Smooth muscle cell (in vitro differentiated cells): ENCODE data around the gene BCAS4. TPM values are rescaled to one million over a fixed set of nuclear protein-coding genes. Genes with fewer than 3 reads are reported as not detected.

Experiments used
- DNase-seq: peaks from one replicate; lab custom pipeline; 2025; ENCODE audit not compliant: unreplicated experiment; lab: John Stamatoyannopoulos, UW
- H2AFZ ChIP-seq: fragments of 200-600 bp; sonication (generic); 2 replicates; pipeline ENCODE4 v1.6.0; 2016; ENCODE audit warnings: antibody characterized with exemption, low read depth, mild to moderate bottlenecking
- H3F3A ChIP-seq: fragments of 200-600 bp; sonication (generic); 2 replicates; pipeline ENCODE4 v1.6.0; 2017; ENCODE audit warnings: antibody characterized with exemption, low read depth
- H3K27ac ChIP-seq: fragments of 200-600 bp; sonication (generic); 2 replicates; pipeline ENCODE4 v1.5.1; 2016; ENCODE audit warnings: low read depth, mild to moderate bottlenecking
- H3K27me3 ChIP-seq: fragments of 200-600 bp; sonication (generic); 2 replicates; pipeline ENCODE4 v1.6.1; 2016; ENCODE audit warnings: low read depth, mild to moderate bottlenecking
- H3K36me3 ChIP-seq: fragments of 200-600 bp; sonication (generic); 2 replicates; pipeline ENCODE4 v1.5.1; 2016; ENCODE audit warnings: low read depth
- H3K4me1 ChIP-seq: fragments of 200-600 bp; sonication (generic); 2 replicates; pipeline ENCODE4 v1.5.1; 2016; ENCODE audit warnings: low read depth
- H3K4me2 ChIP-seq: fragments of 200-600 bp; sonication (generic); 2 replicates; pipeline ENCODE4 v1.6.0; 2016; ENCODE audit warnings: mild to moderate bottlenecking
- H3K4me3 ChIP-seq: fragments of 200-600 bp; sonication (generic); 2 replicates; pipeline ENCODE4 v1.5.1; 2016; ENCODE audit warnings: mild to moderate bottlenecking
- H3K79me2 ChIP-seq: fragments of 200-600 bp; sonication (generic); 2 replicates; pipeline ENCODE4 v1.6.0; 2016; ENCODE audit warnings: low read depth, mild to moderate bottlenecking
- H3K9ac ChIP-seq: fragments of 200-600 bp; sonication (generic); 2 replicates; pipeline ENCODE4 v1.6.0; 2016; ENCODE audit warnings: low read depth
- H3K9me3 ChIP-seq: fragments of 200-600 bp; sonication (generic); replicated peaks from 2 replicates; pipeline ENCODE4 v1.5.1; 2016; ENCODE audit warnings: low read depth
- H4K20me1 ChIP-seq: fragments of 200-600 bp; sonication (generic); 2 replicates; pipeline ENCODE4 v1.6.0; 2016; ENCODE audit warnings: low read depth
- CTCF ChIP-seq: fragments of 200-600 bp; sonication (generic); IDR thresholded peaks from 2 replicates; pipeline ENCODE4 v1.5.1; 2017; ENCODE audit warnings: borderline replicate concordance, mild to moderate bottlenecking, antibody characterized with exemption; ENCODE audit not compliant: insufficient read depth, poor library complexity, severe bottlenecking
- WGBS: methylation state at CpG from one replicate; pipeline ENCODE4 v1.1.7; 2016; ENCODE audit warnings: low lambda C conversion rate; 5-methylcytosine and 5-hydroxymethylcytosine counted together
- polyA plus RNA-seq: library from polyadenylated mRNA; unstranded; fragments of >200 nt; fragmentation: Nextera tagmentation; extraction: Ambion mirVana; gene quantifications from 2 replicates; pipeline ENCODE4 v1.2.1, GENCODE V29; 2016
- total RNA-seq: library from RNA; depleted of rRNA; stranded (reverse); fragments of >200 nt; gene quantifications from 2 replicates; pipeline ENCODE4 v1.2.3, GENCODE V29; 2014

BCAS4 gene
- total and polyA plus RNA-seq, 2 experiments from 2014 or later, result 5.3 to 14.1 TPM

DNA sequence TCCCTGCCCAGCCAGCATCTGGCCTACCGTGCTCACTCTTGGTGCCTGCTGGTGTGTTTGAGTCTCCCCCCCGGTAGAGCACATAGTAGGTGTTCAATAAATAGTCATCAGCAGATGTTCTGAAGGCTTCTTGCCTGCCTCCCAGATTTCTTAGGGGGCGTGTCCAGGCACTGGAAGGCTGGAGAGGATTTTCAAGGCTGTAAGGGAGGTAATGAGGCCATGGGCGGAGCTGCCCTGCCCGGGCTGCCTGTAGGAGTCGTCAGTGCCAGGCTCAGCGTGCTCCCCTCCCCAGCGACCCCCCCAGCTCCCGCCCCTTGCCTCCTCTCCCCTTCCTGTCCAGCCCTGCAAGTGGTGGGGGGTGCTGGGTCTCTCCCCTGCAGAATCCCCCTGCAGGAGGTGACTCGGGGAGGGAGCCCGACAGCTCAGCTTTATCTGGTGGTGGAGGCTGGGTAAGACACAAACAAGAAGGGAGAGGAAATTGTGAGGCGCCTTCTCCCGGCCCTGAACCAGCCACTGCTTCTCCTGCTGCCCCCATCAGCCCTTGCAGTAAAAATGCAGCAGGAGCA, 55.9 kb downstream of the BCAS4 start:
- Histone ChIP-seq H3K27me3 (no peaks in the 10 kb centered on the region), H2AFZ (no peak overlapping the region), H3K4me2 (no peak overlapping the region), H3K9me3 (no peaks in the 10 kb centered on the region), H3K4me1 (no peaks in the 10 kb centered on the region), H3F3A (no peaks in the 10 kb centered on the region), H3K79me2 (no peaks in the 10 kb centered on the region), H4K20me1 (no peaks in the 10 kb centered on the region), H3K9ac (no peak overlapping the region), H3K36me3 (no peaks in the 10 kb centered on the region), H3K4me3 (no peak overlapping the region), H3K27ac (no peak overlapping the region)
- 56% methylated on average over 7 of the region's 13 CpGs for WGBS
- DNase-seq, result no peak
- TF ChIP-seq CTCF, result no peak

DNA sequence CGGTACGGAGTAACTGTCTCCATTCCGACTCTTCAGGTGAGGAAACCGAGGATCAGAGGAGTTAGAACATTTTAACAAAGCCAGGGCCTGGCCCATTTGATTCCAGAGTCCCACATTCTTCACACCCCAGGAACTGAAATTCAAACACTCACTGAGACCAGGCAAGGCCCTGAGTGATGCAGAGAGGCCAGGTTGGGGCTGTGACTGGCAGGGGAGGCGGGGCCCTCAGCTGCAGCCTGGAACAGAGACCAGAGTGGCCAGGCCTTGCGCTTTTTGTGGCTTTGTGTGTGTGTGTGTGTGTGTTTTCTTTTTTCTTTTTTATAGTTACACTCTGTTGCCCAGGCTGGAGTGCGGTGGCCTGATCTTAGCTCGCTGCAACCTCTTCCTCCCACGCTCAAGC, 57.2 kb downstream of the BCAS4 start:
- no peak for TF ChIP-seq CTCF
- H3K27ac ChIP-seq, result no peak overlapping the region
- no peak overlapping the region for H3K9ac ChIP-seq
- WGBS, result 94% methylated on average over 9 of the region's 9 CpGs
- no peaks in the 10 kb centered on the region for H3K79me2 ChIP-seq
- H4K20me1 ChIP-seq, result no peaks in the 10 kb centered on the region
- no peak overlapping the region for H3K4me3 ChIP-seq
- H3F3A ChIP-seq, result no peaks in the 10 kb centered on the region
- no peak overlapping the region for H2AFZ ChIP-seq
- no peaks in the 10 kb centered on the region for H3K27me3 ChIP-seq
- H3K9me3 ChIP-seq, result no peaks in the 10 kb centered on the region
- H3K4me2 ChIP-seq, result no peak overlapping the region
- no peaks in the 10 kb centered on the region for H3K4me1 ChIP-seq
- DNase-seq, result no peak
- H3K36me3 ChIP-seq, result no peaks in the 10 kb centered on the region

- no peaks in the 10 kb centered on the region for H3K79me2 ChIP-seq
- no peaks in the 10 kb centered on the region for H3K36me3 ChIP-seq
- DNase-seq, result no peak
- no peak overlapping the region for H2AFZ ChIP-seq
- H3K4me1 ChIP-seq, result no peaks in the 10 kb centered on the region
- no peaks in the 10 kb centered on the region for H3K27me3 ChIP-seq
- no peaks in the 10 kb centered on the region for H4K20me1 ChIP-seq
- H3K4me2 ChIP-seq, result no peak overlapping the region
- no peak for TF ChIP-seq CTCF
- WGBS, result 96% methylated on average over 17 of the region's 18 CpGs
- no peak overlapping the region for H3K4me3 ChIP-seq
- H3K9ac ChIP-seq, result no peak overlapping the region
- no peak overlapping the region for H3K27ac ChIP-seq
- no peaks in the 10 kb centered on the region for H3K9me3 ChIP-seq
- H3F3A ChIP-seq, result no peaks in the 10 kb centered on the region
These were observed 59.8 kb downstream of the BCAS4 start for GRCh38 chr20:50854506-50855249.
